ENCODE measurements around the gene PEX11G.

The PEX11G gene

GRCh38 chr19:7488736-7489353, at the start of gene PEX11G:
PEX11G (minus strand) TSS chr19:7489035; CDS start chr19:7489010, 25 bp downstream.
- DNase-seq = peak; percentile 94

- peak; percentile 46 for DNase-seq
Observed at GRCh38 chr19:7535998-7536695, 47.3 kb upstream of the PEX11G start.

- DNase-seq = peak; percentile 96
Observed at GRCh38 chr19:7535047-7535997, 46.5 kb upstream of the PEX11G start, which contains the start of gene PNPLA6. PNPLA6 (plus strand) TSS chr19:7535717; CDS start chr19:7535789, 72 bp downstream.

GRCh38 chr19:7534531-7535046, 45.8 kb upstream of the PEX11G start:
- DNase-seq = peak; percentile 58

- peak; percentile 96 for DNase-seq
Observed at GRCh38 chr19:7533925-7534480, 45.2 kb upstream of the PEX11G start.

- no peak for DNase-seq
Observed at GRCh38 chr19:7533281-7533885, 44.5 kb upstream of the PEX11G start.

- DNase-seq = no peak
Observed at GRCh38 chr19:7529610-7530490, 41.0 kb upstream of the PEX11G start.

GRCh38 chr19:7529246-7529600, 40.4 kb upstream of the PEX11G start:
- no peak for DNase-seq

- no peak for DNase-seq
Observed at GRCh38 chr19:7528522-7529245, 39.8 kb upstream of the PEX11G start.

GRCh38 chr19:7528192-7528519, 39.3 kb upstream of the PEX11G start:
- DNase-seq = no peak

- DNase-seq = peak; percentile 63
Observed at GRCh38 chr19:7527516-7528191, 38.8 kb upstream of the PEX11G start.

GRCh38 chr19:7526059-7526929, 37.5 kb upstream of the PEX11G start:
- no peak for DNase-seq

- no peak for DNase-seq
Observed at GRCh38 chr19:7524992-7525739, 36.3 kb upstream of the PEX11G start.

- DNase-seq = no peak
Observed at GRCh38 chr19:7524523-7524922, 35.7 kb upstream of the PEX11G start.

GRCh38 chr19:7522923-7523667, 34.3 kb upstream of the PEX11G start:
- DNase-seq = peak; percentile 42

- peak; percentile 99 for DNase-seq
Observed at GRCh38 chr19:7522072-7522922, 33.5 kb upstream of the PEX11G start, which contains the start of gene MCOLN1. MCOLN1 (plus strand) TSS chr19:7522624; CDS start chr19:7522751, 127 bp downstream.
